Activated naive CD4-positive, alpha-beta T cell treated with anti-CD3 and anti-CD28 coated beads, Interleukin-2, amount 50 U/mL, for 16 hours (primary cell): Measurements from ENCODE around the gene FGF9.

Source experiments
- DNase-seq: peaks from one replicate; pipeline ENCODE4 v3.0.0-alpha.2; 2020

The FGF9 gene

GRCh38 chr13:21675095-21675991 lies 4.5 kb downstream of the FGF9 start:
- peak; percentile 46 for DNase-seq

GRCh38 chr13:21676611-21677021 lies 5.7 kb downstream of the FGF9 start:
- DNase-seq = no peak

- DNase-seq = no peak
Observed at GRCh38 chr13:21677075-21677623, 6.3 kb downstream of the FGF9 start.

GRCh38 chr13:21683034-21683733 lies 12.3 kb downstream of the FGF9 start:
- DNase-seq = no peak

DNA sequence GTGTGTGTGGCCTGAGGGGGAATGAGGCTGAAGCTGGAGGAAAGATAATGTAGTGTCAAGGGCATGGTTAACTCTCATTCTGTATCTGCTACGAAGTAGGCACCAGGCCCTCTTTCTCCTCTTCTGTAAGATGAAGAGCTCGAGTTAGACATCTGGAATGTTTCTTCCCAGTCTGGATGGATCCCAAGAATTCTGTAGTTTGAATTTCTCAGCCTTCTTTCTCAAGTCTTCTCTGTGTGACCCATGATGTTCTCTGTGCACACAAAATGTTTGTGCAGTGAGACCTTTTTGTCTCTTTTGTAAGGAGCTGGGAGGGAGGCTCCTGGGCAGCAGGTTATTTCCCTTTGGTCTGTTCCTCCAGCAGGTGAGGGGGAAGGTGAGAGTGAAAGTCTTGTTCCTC lies 13.7 kb downstream of the FGF9 start:
- no peak for DNase-seq

GRCh38 chr13:21685485-21686064 lies 14.7 kb downstream of the FGF9 start:
- no peak for DNase-seq

- DNase-seq = no peak
Observed at GRCh38 chr13:21686751-21687391, 16.0 kb downstream of the FGF9 start.

GRCh38 chr13:21688056-21688455 lies 17.2 kb downstream of the FGF9 start:
- DNase-seq = no peak

GRCh38 chr13:21689097-21689496 lies 18.2 kb downstream of the FGF9 start:
- DNase-seq = no peak

DNA sequence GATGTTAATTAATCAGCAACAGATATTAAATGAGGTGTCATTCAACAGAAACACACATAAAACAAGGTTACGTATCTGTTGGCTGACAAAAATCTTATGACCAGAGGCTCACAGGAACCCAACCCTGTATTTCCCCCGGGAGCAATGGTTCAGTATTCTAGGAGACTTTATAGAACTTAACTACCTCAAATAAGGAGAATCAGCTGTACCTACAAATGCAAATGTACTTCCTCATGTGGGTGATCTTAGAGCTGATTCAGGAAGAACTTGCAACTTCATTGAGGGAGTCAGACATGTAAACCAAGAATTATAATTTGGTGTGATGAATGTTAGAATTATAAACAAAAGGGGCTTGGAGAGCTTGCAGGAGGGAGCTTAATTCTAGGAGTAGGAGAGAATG lies 20.1 kb downstream of the FGF9 start:
- no peak for DNase-seq

- no peak for DNase-seq
Observed at GRCh38 chr13:21691500-21691899, 20.6 kb downstream of the FGF9 start.

DNA sequence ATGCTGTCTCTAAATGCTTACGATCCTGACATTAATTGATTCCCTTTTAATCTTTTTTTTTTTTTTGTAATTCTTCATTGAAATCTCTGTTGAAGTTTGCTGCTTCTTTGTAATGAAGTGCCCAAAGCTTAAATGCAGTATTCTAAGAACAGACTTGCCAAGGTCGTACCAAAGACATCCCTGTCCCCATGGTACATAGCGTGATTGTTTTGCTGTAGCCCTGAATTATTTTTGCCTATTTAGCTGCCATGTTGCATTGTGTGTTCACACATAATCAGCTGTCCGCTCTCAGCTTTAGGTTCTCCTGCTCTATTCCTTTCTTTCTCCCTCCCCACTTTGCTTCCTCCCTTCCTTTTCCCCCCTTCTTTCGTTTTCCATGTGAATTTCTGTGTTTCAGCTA lies 21.1 kb downstream of the FGF9 start:
- no peak for DNase-seq

GRCh38 chr13:21694831-21695230 lies 24.0 kb downstream of the FGF9 start:
- DNase-seq = no peak

DNA sequence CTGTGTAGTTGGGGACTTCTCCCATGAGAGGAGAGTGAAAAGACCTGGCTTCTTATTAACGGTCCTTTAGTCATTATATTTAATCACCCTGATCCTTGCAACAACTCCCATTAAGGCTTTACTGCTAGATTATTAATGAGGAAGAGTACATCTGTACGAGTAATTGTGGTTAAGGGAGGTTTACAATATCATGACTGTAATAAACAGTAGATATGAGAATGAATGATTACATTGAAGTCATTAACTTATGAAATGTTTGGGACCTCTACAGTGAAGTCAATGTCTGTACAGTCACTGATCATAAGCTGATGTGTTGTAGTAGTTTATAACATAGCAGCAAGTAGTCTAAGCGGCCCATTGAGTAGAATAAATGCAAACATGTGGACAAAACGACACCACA lies 24.7 kb downstream of the FGF9 start:
- no peak for DNase-seq

GRCh38 chr13:21696865-21697448 lies 26.1 kb downstream of the FGF9 start:
- no peak for DNase-seq

DNA sequence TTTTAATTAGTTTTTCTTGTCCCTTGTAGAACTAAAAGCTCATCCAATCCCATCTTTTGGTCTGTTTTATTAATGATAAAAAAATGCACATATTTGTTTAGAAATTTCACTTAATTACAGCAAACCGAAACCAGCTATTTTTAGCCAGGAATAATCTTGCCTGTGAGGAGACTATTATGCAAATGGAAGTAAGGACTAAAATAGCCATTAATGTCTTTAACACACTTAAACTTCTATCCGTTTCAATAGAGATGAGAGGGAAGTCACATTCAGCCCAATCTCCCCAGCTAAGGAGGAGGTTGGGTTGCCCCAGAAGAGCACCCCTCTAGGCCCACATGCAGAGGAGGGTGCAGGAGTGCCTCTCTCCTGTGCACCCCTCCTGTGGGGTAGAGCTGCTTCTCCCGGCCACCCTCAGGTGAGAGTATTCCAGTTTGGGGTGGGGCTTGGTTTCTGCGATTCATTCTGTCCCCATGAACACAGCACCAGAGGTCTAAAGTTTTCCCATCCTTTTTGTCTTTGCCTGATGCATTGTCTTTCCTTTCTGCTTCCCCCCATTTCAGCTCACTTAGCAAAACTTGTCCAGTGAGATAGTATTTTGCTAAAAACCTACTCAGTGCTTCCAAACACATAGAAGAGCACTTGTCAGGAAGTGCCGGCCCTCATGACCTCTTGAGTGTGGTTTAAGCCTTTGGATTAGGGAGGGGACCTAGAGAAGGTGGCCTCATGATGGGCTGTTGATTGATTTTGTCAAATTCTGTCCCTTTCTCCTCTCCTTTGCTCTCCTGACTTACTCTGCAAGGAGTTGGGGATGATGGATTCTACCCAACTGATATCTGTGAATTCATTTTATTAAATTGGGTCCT lies 28.2 kb downstream of the FGF9 start:
- DNase-seq = no peak

DNA sequence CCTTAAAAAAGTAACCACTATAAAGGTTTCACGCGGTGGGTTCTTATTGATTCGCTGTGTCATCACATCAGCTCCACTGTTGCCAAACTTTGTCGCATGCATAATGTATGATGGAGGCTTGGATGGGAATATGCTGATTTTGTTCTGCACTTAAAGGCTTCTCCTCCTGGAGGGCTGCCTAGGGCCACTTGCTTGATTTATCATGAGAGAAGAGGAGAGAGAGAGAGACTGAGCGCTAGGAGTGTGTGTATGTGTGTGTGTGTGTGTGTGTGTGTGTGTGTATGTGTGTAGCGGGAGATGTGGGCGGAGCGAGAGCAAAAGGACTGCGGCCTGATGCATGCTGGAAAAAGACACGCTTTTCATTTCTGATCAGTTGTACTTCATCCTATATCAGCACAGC lies 30.6 kb downstream of the FGF9 start:
- no peak for DNase-seq

GRCh38 chr13:21703846-21704245 lies 33.0 kb downstream of the FGF9 start:
- no peak for DNase-seq

DNA sequence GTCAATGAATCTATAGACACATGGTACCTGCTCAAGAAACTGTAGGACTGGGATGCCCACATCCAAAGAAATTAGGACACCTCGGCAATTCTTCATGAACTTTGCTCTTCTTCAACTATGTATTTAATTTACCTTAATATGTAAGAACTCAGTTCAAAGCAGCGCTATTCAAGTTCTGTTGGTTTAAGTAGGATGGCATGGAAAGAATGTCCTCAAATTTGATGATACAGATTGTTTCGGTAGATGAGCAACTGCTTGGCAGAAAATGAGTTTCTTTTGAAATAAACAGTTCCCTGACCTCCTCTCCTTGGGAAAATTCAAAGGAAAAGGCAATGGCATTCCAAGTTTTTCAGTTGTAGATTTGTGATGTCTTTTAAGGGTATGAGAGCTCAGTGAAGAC lies 36.7 kb downstream of the FGF9 start:
- DNase-seq = no peak

DNA sequence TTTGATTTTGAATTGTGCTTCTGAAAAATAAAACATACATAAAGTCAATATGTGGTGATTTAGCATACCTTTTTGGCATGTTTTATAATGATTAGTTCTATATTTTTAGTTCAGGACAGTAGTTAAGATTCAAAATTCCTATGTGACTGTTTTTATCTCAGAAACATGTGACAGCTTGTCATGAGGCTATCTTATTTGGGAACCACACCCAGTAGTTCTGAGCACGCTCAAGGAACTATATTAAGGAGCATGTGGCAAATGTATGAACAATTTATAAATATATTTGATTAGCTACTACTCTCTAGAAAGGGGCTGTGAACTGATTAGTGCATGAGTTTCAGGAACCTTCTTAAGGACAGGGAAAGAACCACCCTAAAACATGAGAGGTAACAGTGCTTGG lies 38.8 kb downstream of the FGF9 start:
- no peak for DNase-seq

DNA sequence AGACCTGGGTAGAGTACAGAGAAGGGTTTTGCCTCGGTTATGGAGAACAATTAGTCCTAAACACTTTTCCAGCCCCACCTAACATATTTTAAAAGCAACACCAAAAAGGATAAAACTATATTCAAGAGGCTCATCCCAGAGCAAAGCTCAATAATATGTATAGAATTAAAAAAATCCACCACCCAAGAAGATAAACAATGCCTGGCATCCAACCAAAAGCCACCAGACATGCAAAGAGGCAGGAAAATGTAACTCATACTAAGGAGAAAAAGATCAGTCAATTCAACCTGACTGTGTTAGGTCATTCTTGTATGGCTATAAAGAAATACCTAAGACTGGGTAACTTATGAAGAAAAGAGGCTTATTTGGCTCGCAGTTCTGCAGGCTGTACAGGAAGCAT lies 39.3 kb downstream of the FGF9 start:
- no peak for DNase-seq

GRCh38 chr13:21717817-21718216 lies 46.9 kb downstream of the FGF9 start:
- DNase-seq = no peak
